ENCODE results near the gene GPSM1. TPM values are rescaled to one million over a fixed set of nuclear protein-coding genes. Genes with fewer than 3 reads are reported as not detected.

Gene GPSM1
- total RNA-seq, 6 experiments from 2014 or later = 1.3 to 4.8 (median 4.1) TPM

DNA sequence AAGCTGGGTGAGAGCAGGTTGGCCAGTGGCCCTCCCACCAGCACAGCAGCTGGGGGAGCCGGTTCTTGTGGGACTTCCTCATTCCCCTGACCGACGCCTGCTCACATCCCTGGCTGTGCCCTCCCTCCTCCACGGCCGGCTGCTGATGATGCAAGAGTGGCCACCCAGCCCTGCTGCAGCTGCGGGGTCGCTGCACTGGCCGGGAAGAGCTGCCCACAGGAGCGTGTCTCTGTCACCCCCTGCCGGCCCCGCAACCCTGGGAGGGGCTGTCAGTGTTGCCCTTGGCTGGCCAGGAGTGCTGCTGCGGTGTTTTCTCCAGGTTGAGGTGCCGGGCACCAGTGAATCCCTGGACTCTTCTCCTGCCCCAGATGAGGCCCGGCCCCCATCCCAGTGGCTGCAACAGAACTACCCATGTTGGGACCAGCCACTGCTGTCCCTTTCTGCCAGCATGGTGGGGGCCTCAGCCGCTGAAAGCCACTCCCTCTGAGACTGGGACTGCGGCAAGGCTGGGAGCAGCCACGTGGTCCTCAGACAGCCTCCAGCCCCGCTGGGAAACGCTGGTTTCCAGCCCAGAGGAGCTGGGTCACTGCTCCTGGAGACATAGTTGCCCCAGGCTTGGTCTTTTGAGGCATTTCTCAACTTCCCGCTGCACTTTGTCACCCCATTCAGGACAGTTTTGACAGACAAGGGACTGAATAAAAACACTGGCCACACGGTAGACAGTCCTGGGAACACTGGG lies 45.4 kb downstream of the GPSM1 start:
- DNase-seq = peak in 2 of 3 donors; percentile 76 to 80
- H3K27ac ChIP-seq = peak overlapping the region in 1 of 3 donors; percentile 49

DNA sequence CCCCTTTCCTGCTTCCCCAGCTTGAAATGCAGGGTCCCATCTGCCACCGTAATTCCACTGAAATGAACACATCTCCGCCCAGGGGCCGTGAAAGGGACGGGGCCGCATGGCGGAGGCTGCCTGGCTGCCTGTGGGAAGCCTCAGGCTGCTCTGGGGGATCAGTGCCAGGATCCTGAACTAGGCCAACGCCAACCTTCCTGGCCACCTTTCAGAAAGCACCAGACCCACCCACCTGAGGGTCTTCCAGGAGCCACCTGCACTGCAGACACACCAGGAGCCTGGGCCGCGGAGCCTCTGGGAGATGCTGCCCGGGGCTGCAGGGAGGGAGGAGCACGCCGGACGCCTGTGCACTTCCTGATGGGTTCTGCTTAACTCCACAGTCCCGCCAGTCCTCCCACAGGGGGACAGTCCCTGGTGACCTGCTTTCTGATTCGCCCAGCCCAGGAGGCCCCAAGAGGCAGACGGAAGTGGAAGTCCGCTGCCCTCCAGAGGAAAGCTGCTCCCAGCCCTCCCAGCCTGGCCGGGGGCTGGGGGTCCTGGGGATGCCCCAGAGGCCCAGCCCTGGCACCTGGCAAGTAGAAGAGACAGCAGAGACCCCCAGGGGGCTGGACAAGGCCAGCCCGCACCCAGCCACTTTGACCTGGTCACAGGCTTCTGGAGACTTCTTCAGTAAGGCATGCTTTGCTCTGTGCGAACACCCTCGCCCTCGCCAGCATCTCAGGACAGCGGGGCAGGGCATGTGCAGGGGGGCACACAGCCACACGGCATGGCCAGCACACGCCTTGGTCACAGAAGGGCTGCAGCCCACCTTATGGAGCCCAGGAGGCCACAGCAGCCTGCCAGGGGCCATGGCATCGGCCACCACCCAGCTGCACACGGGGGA lies 46.2 kb downstream of the GPSM1 start, which contains the start of gene CARD9:
CARD9 (minus strand) TSS at position 370 of the 883 bp plus-strand sequence. CDS start 1,591 bp downstream, outside the sequence.
- intact Hi-C loops (cut with DNase I) = no loop called here
- Histone ChIP-seq H3K4me3 (peak within 1 kb of the TSS; percentile 9 to 31 (median 16)), H3K36me3 (no peaks in the 10 kb centered on the region), H3K27me3 (no peaks in the 10 kb centered on the region), H3K9me3 (no peaks in the 10 kb centered on the region), H3K27ac (peak within 1 kb of the TSS in 1 of 3 donors; percentile 49), H3K4me1 (peaks cover 0 to 23% (median 1%) of the 10 kb centered on the region in 4 donors)
- peak; percentile 48 to 64 (median 50) for ATAC-seq
- WGBS (ENCODE audit: insufficient coverage, low coverage, low lambda C conversion rate, missing lambda C conversion rate) = 77% methylated on average over 4 of the region's 27 CpGs
- DNase-seq = peak in 1 of 3 donors; percentile 61
- TF ChIP-seq, protein P1, sequence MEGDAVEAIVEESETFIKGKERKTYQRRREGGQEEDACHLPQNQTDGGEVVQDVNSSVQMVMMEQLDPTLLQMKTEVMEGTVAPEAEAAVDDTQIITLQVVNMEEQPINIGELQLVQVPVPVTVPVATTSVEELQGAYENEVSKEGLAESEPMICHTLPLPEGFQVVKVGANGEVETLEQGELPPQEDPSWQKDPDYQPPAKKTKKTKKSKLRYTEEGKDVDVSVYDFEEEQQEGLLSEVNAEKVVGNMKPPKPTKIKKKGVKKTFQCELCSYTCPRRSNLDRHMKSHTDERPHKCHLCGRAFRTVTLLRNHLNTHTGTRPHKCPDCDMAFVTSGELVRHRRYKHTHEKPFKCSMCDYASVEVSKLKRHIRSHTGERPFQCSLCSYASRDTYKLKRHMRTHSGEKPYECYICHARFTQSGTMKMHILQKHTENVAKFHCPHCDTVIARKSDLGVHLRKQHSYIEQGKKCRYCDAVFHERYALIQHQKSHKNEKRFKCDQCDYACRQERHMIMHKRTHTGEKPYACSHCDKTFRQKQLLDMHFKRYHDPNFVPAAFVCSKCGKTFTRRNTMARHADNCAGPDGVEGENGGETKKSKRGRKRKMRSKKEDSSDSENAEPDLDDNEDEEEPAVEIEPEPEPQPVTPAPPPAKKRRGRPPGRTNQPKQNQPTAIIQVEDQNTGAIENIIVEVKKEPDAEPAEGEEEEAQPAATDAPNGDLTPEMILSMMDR (IDR thresholded peaks at IDR 0.05) = no peak
- TF ChIP-seq POLR2A (IDR thresholded peaks at IDR 0.05) = peak; percentile 23

More for the DNA sequence above, 45.4 kb downstream of the GPSM1 start:
- TF ChIP-seq, protein P1 (IDR thresholded peaks at IDR 0.05) = no peak
- TF ChIP-seq POLR2A (IDR thresholded peaks at IDR 0.05) = no peak
- Histone ChIP-seq H3K9me3 (no peaks in the 10 kb centered on the region), H3K36me3 (no peaks in the 10 kb centered on the region), H3K4me1 (peaks cover 0 to 15% (median 1%) of the 10 kb centered on the region in 4 donors), H3K27me3 (no peaks in the 10 kb centered on the region), H3K4me3 (peak overlapping the region; percentile 9 to 31 (median 16))
- intact Hi-C loops (cut with DNase I) = no loop called here
- 4% methylated on average over 4 of the region's 21 CpGs for WGBS (ENCODE audit: insufficient coverage, low coverage, low lambda C conversion rate, missing lambda C conversion rate)
- ATAC-seq = peak; percentile 36 to 73 (median 58)

DNA sequence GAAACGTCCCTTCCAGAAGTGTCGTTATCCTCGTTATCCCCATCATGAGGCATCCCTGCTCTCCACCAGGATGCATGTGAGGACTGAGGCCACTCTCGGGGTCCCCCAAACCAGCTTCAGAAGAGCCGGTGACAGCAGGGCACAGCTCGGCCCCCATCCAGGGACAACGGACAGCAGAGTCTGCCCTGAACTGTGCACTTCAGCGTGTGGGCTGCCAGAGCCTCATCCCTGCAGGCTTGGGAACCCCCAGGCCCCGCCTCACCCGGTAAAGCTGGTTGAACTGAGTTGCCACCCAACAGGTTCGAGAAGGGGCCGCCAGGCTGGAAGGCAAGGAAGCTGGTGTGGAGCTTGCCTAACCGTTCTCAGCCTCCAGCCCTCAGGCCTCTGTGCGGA lies 46.8 kb downstream of the GPSM1 start:
- Histone ChIP-seq H3K36me3 (peaks cover 0 to 3% (median under 1%) of the 10 kb centered on the region in 4 donors), H3K27ac (no peak overlapping the region), H3K4me3 (no peak overlapping the region), H3K9me3 (no peaks in the 10 kb centered on the region), H3K4me1 (peaks cover 0 to 28% (median 1%) of the 10 kb centered on the region in 4 donors), H3K27me3 (no peaks in the 10 kb centered on the region)
- DNase-seq = no peak
- intact Hi-C loops (cut with DNase I) = no loop called here
- 80% methylated on average over 2 of the region's 14 CpGs for WGBS (ENCODE audit: insufficient coverage, low coverage, low lambda C conversion rate, missing lambda C conversion rate)
- no peak for ATAC-seq
- TF ChIP-seq POLR2A (IDR thresholded peaks at IDR 0.05) = no peak
- TF ChIP-seq, protein P1 (IDR thresholded peaks at IDR 0.05) = no peak

DNA sequence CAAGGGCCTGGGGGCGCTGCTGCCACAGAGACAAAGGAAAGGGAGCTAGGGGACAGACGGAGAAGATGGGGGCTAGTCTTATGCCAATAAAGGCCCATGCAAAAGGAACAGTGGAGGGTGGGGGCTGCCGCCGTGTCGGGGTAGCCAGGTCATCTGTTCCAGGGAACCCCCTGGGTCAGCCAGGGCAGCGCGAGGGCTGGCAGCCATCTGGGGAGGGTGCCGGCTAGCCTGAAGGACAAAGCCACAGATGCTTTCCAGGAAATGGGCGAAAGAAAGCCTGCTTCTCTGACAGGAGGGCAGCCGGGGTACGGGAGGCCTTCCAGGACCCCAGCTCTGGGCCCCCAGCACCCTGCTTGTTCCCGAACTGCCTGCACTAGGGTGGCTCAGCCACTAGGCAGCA lies 47.8 kb downstream of the GPSM1 start:
- H3K9me3 ChIP-seq = no peaks in the 10 kb centered on the region
- peaks cover 0 to 4% (median 1%) of the 10 kb centered on the region in 4 donors for H3K36me3 ChIP-seq
- ATAC-seq (no peak), DNase-seq (no peak)
- no peak overlapping the region for H3K4me3 ChIP-seq
- TF ChIP-seq POLR2A (IDR thresholded peaks at IDR 0.05) = no peak
- TF ChIP-seq, protein P1 (IDR thresholded peaks at IDR 0.05) = no peak
- WGBS (ENCODE audit: insufficient coverage, low coverage, low lambda C conversion rate, missing lambda C conversion rate) = 73% methylated on average over 2 of the region's 12 CpGs
- intact Hi-C loops (cut with DNase I) = no loop called here
- no peaks in the 10 kb centered on the region for H3K27me3 ChIP-seq
- no peak overlapping the region for H3K27ac ChIP-seq
- H3K4me1 ChIP-seq = peaks cover 0 to 28% (median 1%) of the 10 kb centered on the region in 4 donors
